ENCODE results near the gene ATXN10.

DNA sequence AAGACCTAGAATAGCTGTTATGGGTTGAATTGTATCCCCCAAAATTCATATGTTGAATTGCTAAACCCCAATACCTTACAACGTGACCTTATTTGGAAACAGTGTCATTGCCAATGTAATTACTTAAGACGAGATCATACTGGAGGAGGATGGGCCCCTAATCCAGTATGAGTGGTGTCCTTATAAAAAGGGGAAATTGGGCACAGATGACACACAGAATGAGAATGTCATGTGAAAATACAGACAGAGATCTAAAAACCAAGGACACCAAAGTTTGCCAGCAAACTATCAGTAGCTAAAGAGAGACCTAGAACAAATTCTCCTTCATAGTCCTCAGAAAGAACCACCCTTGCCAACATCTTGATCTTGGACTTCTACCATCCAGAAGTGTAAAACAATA is 127.7 kb downstream of the ATXN10 start:
- TF ChIP-seq EZH2phosphoT487 (IDR thresholded peaks at IDR 0.05; ENCODE audit: borderline replicate concordance): no peak
- TF ChIP-seq, protein P1, sequence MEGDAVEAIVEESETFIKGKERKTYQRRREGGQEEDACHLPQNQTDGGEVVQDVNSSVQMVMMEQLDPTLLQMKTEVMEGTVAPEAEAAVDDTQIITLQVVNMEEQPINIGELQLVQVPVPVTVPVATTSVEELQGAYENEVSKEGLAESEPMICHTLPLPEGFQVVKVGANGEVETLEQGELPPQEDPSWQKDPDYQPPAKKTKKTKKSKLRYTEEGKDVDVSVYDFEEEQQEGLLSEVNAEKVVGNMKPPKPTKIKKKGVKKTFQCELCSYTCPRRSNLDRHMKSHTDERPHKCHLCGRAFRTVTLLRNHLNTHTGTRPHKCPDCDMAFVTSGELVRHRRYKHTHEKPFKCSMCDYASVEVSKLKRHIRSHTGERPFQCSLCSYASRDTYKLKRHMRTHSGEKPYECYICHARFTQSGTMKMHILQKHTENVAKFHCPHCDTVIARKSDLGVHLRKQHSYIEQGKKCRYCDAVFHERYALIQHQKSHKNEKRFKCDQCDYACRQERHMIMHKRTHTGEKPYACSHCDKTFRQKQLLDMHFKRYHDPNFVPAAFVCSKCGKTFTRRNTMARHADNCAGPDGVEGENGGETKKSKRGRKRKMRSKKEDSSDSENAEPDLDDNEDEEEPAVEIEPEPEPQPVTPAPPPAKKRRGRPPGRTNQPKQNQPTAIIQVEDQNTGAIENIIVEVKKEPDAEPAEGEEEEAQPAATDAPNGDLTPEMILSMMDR (conservative IDR thresholded peaks at IDR 0.05; ENCODE audit: low read length): no peak
